ENCODE measurements around the gene LRP2.

LRP2 gene

DNA sequence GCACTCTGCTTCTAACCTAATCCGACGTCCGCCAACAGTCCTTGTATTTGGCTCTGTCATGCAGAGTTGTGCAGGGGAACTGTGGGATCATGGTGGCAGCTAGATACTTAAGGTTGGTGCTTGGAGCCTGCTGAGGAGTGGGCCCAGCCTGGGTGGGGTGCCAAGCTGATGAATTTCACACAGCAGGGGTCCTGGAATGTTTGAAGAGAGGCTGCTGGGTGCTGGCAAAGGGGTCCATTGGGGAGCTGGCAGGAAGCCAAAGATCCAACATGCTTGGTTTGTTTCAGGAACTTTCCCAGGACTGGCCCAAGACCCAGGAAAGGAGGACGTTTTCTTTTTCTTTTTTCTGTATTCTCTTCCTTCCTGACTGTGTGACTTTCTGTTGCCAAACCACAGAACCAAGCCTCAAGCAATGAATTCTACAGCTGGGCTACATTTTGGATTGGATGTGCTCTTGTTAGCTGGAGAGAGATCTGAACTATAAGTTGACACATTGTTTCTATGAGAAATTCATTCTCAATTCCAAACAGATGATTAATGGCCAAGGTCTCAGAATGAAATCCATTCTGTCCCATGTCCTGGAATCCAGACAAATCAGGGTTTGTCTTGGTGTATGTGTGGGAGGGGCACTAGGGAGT is 243.1 kb downstream of the LRP2 start:
- H3K4me3 ChIP-seq (ENCODE audit: low read depth, low read length): no peak overlapping the region
- TF ChIP-seq, protein P1, sequence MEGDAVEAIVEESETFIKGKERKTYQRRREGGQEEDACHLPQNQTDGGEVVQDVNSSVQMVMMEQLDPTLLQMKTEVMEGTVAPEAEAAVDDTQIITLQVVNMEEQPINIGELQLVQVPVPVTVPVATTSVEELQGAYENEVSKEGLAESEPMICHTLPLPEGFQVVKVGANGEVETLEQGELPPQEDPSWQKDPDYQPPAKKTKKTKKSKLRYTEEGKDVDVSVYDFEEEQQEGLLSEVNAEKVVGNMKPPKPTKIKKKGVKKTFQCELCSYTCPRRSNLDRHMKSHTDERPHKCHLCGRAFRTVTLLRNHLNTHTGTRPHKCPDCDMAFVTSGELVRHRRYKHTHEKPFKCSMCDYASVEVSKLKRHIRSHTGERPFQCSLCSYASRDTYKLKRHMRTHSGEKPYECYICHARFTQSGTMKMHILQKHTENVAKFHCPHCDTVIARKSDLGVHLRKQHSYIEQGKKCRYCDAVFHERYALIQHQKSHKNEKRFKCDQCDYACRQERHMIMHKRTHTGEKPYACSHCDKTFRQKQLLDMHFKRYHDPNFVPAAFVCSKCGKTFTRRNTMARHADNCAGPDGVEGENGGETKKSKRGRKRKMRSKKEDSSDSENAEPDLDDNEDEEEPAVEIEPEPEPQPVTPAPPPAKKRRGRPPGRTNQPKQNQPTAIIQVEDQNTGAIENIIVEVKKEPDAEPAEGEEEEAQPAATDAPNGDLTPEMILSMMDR (IDR thresholded peaks at IDR 0.05; ENCODE audit: low read depth, low read length): no peak
- TF ChIP-seq MYC (IDR thresholded peaks at IDR 0.05; ENCODE audit: low read depth, low read length) (no peak), POLR2A (IDR thresholded peaks at IDR 0.05; ENCODE audit: extremely low read depth, insufficient read length) (no peak)
- TF ChIP-seq, protein P2, sequence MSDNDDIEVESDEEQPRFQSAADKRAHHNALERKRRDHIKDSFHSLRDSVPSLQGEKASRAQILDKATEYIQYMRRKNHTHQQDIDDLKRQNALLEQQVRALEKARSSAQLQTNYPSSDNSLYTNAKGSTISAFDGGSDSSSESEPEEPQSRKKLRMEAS (IDR thresholded peaks at IDR 0.05; ENCODE audit: low read depth, low read length): no peak
- DNase-seq (ENCODE audit: low read depth): no peak

- no peak for TF ChIP-seq POLR2A (IDR thresholded peaks at IDR 0.05; ENCODE audit: extremely low read depth, insufficient read length)
- TF ChIP-seq, protein P1 (IDR thresholded peaks at IDR 0.05; ENCODE audit: low read depth, low read length): no peak
- TF ChIP-seq, protein P2 (IDR thresholded peaks at IDR 0.05; ENCODE audit: low read depth, low read length): no peak
- no peak for TF ChIP-seq MYC (IDR thresholded peaks at IDR 0.05; ENCODE audit: low read depth, low read length)
- no peak for DNase-seq (ENCODE audit: low read depth)
- H3K4me3 ChIP-seq (ENCODE audit: low read depth, low read length): no peak overlapping the region
Observed at GRCh38 chr2:169118060-169118459, 244.3 kb downstream of the LRP2 start.

DNA sequence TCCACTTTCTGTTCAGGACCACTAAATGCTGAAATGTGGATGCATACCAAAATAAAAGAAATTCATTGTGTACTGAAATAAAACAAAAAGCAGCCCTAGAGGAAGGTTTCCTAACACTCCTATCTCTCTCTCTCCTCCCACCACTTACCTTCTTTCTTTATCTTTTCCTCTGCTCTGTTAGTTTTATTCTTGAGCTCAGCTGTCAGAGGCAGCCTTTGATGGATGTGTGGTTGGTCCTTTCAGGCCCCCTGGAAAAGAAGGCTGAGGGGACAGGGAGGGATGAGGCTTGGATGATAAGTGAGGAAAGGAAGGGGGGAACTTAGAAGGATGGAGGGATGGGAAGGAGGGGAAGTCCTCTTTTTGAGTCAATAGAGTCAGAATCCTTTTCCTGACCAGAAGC is 245.3 kb downstream of the LRP2 start:
- DNase-seq (ENCODE audit: low read depth): no peak
- TF ChIP-seq MYC (IDR thresholded peaks at IDR 0.05; ENCODE audit: low read depth, low read length): no peak
- TF ChIP-seq, protein P1 (IDR thresholded peaks at IDR 0.05; ENCODE audit: low read depth, low read length): no peak
- no peak for TF ChIP-seq POLR2A (IDR thresholded peaks at IDR 0.05; ENCODE audit: extremely low read depth, insufficient read length)
- TF ChIP-seq, protein P2 (IDR thresholded peaks at IDR 0.05; ENCODE audit: low read depth, low read length): no peak
- no peak overlapping the region for H3K4me3 ChIP-seq (ENCODE audit: low read depth, low read length)

GRCh38 chr2:169116327-169116726 is 246.0 kb downstream of the LRP2 start:
- no peak for DNase-seq (ENCODE audit: low read depth)
- no peak for TF ChIP-seq POLR2A (IDR thresholded peaks at IDR 0.05; ENCODE audit: extremely low read depth, insufficient read length)
- TF ChIP-seq, protein P2 (IDR thresholded peaks at IDR 0.05; ENCODE audit: low read depth, low read length): no peak
- TF ChIP-seq, protein P1 (IDR thresholded peaks at IDR 0.05; ENCODE audit: low read depth, low read length): no peak
- no peak for TF ChIP-seq MYC (IDR thresholded peaks at IDR 0.05; ENCODE audit: low read depth, low read length)
- no peak overlapping the region for H3K4me3 ChIP-seq (ENCODE audit: low read depth, low read length)

GRCh38 chr2:169114056-169114455 is 248.3 kb downstream of the LRP2 start:
- H3K4me3 ChIP-seq (ENCODE audit: low read depth, low read length): no peak overlapping the region
- TF ChIP-seq, protein P2 (IDR thresholded peaks at IDR 0.05; ENCODE audit: low read depth, low read length): no peak
- TF ChIP-seq, protein P1 (IDR thresholded peaks at IDR 0.05; ENCODE audit: low read depth, low read length): no peak
- TF ChIP-seq MYC (IDR thresholded peaks at IDR 0.05; ENCODE audit: low read depth, low read length): no peak
- TF ChIP-seq POLR2A (IDR thresholded peaks at IDR 0.05; ENCODE audit: extremely low read depth, insufficient read length): no peak
- DNase-seq (ENCODE audit: low read depth): no peak

Data from NB4 (cell line).